ENCODE data around the gene DDX55.

DNA sequence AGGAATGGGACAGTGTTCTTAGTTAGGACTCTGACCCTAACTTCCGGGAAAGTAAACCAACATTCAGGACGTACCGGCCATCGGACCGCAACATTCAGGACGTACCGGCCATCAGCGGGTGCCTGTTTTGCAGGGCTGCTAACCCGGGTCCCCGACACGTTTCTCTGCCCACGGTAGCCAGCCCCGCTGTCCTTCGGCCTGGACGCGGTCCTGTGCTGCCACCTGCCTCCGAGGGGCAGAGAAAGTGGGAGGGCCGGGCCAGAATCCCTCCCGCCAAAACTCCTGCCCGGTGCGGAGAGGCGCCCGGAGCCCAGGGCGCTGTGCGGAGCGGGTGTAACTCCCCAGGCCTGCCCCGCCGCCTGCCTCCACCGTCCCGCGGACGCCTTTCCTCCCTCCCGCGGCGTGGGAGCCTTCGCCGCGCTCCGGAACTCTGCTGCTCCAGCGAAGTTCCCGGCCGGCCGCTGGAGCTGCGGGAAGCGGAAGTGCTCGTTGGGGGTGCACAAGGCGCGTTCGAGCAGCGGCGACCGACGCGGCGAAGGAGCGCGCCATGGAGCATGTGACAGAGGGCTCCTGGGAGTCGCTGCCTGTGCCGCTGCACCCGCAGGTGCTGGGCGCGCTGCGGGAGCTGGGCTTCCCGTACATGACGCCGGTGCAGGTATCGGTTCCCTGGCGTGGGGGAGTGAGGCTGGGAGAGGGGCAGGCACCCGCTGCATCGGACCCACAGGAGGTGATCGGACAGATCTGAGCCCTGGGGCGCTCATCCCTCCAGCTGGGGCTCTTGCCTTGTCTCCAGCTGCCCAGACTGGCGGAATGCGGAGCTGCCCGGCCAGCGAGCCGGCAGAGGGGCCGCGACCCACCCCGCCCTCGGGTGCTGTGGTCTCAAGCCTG lies at the start of gene DDX55:
- TF ChIP-seq EZH2phosphoT487 (IDR thresholded peaks at IDR 0.05; ENCODE audit: insufficient read depth, low read depth) (no peak), EZH2 (IDR thresholded peaks at IDR 0.05; ENCODE audit: insufficient read depth, poor library complexity, severe bottlenecking) (no peak)

All from GM23248 (cell line).